Tibial nerve (tissue), 4 donors: ENCODE data around the gene ARSD. TPM values are rescaled to one million over a fixed set of nuclear protein-coding genes. Genes with fewer than 3 reads are reported as not detected.
A peak's percentile ranks its signal among the peaks of the same experiment; 100 is the strongest.
"Not testable (repeated sequence)": the region's sequence is repeated elsewhere in the genome, so short reads cannot be mapped to it uniquely, and the experiment has no call there.

Experiments used
- DNase-seq, 2 donors: peaks; one replicate each; pipeline ENCODE4 v3.0.0-alpha.2; 2019; ENCODE audit warnings: low spot score in 2 of 2
- H3K27ac ChIP-seq, 4 donors: fragments of 200-600 bp; sonication (generic) in 3 of 4; one replicate each; pipeline ENCODE4 v1.5.1; 2017 to 2019; ENCODE audit warnings: mild to moderate bottlenecking in 1 of 4
- H3K27me3 ChIP-seq, 2 donors: fragments of 200-600 bp; sonication (generic) in 1 of 2; one replicate each; pipeline versions ENCODE4 v1.5.1 to v1.6.0; 2017 to 2019
- H3K36me3 ChIP-seq, 3 donors: fragments of 200-600 bp; sonication (generic); one replicate each; pipeline ENCODE4 v1.5.1; 2018 to 2019
- H3K4me1 ChIP-seq, 4 donors: fragments of 200-600 bp; sonication (generic) in 3 of 4; one replicate each; pipeline ENCODE4 v1.5.1; 2017 to 2019
- H3K4me3 ChIP-seq, 4 donors: fragments of 200-600 bp; sonication (generic) in 3 of 4; one replicate each; pipeline ENCODE4 v1.5.1; 2017 to 2019; ENCODE audit warnings: mild to moderate bottlenecking in 1 of 4, moderate library complexity in 1 of 4
- H3K9me3 ChIP-seq, 4 donors: fragments of 200-600 bp; sonication (generic) in 3 of 4; one replicate each; pipeline ENCODE4 v1.5.1; 2017 to 2019
- CTCF ChIP-seq, 5 experiments: fragments of 200-600 bp in 3 of 5; fragments of 450-650 bp in 2 of 5; sonication (generic) in 3 of 5; IDR thresholded peaks; one replicate each; pipeline ENCODE4 v1.5.1; 2016 to 2019; ENCODE audit warnings: antibody characterized with exemption in 5 of 5, mild to moderate bottlenecking in 3 of 5, moderate library complexity in 2 of 5
- EP300 ChIP-seq, 2 donors: sonication (generic); formaldehyde crosslinking; IDR thresholded peaks; one replicate each; pipeline ENCODE4 v1.6.1; 2017; ENCODE audit warnings: antibody characterized with exemption in 2 of 2, mild to moderate bottlenecking in 1 of 2
- POLR2A ChIP-seq, 2 donors: fragments of 450-650 bp; IDR thresholded peaks; one replicate each; pipeline ENCODE4 v1.6.1; 2017; ENCODE audit warnings: antibody characterized with exemption in 2 of 2, mild to moderate bottlenecking in 2 of 2, moderate library complexity in 2 of 2
- WGBS, 2 donors: methylation state at CpG; one replicate each; pipeline ENCODE4 v1.1.5; 2018; 5-methylcytosine and 5-hydroxymethylcytosine counted together
- total RNA-seq, 4 donors: library from RNA; depleted of rRNA; stranded (reverse); fragments of >200 nt; gene quantifications; one replicate each; pipeline ENCODE4 v1.1.0, GENCODE V29; 2016

The ARSD gene
- total RNA-seq, 4 donors from 2014 or later: 17.1 to 28.6 (median 26.0) TPM

GRCh38 chrX:2931155-2931554 lies 2.0 kb upstream of the ARSD start:
- WGBS, 2 donors: 91% methylated on average over 2 of the region's 2 CpGs
- no peak for DNase-seq
- H3K27ac ChIP-seq: no peak overlapping the region
- peaks cover 0 to 12% (median 0%) of the 10 kb centered on the region in 4 donors for H3K9me3 ChIP-seq
- H3K27me3 ChIP-seq: no peaks in the 10 kb centered on the region
- H3K4me1 ChIP-seq: no peaks in the 10 kb centered on the region
- TF ChIP-seq CTCF (IDR thresholded peaks at IDR 0.05) (no peak), EP300 (IDR thresholded peaks at IDR 0.05) (no peak), POLR2A (IDR thresholded peaks at IDR 0.05) (no peak)
- H3K36me3 ChIP-seq: no peaks in the 10 kb centered on the region
- no peak overlapping the region for H3K4me3 ChIP-seq

- Histone ChIP-seq H3K4me3 (peak overlapping the region; percentile 59 to 73 (median 65)), H3K9me3 (peaks cover 0 to 12% (median 0%) of the 10 kb centered on the region in 4 donors), H3K4me1 (no peaks in the 10 kb centered on the region), H3K27ac (peak overlapping the region; percentile 82 to 98 (median 95)), H3K27me3 (no peaks in the 10 kb centered on the region), H3K36me3 (peaks cover 0 to 10% (median 0%) of the 10 kb centered on the region in 3 donors)
- TF ChIP-seq EP300 (IDR thresholded peaks at IDR 0.05): no peak
- peak in 1 of 2 donors; percentile 1 for TF ChIP-seq POLR2A (IDR thresholded peaks at IDR 0.05)
- DNase-seq: peak; percentile 10 to 19
- 3% methylated on average over 12 to 21 of the region's 27 CpGs for WGBS, 2 donors
Observed at GRCh38 chrX:2928191-2928582, 952 bp downstream of the ARSD start.

- Histone ChIP-seq H3K9me3 (peaks cover 0 to 12% (median 0%) of the 10 kb centered on the region in 4 donors), H3K36me3 (peaks cover 0 to 14% (median 0%) of the 10 kb centered on the region in 3 donors), H3K4me3 (no peak overlapping the region), H3K27ac (peak overlapping the region in 1 of 4 donors; percentile 96), H3K27me3 (no peaks in the 10 kb centered on the region), H3K4me1 (no peaks in the 10 kb centered on the region)
- DNase-seq: no peak
- WGBS, 2 donors: 92 to 97% methylated on average over 12 to 15 of the region's 15 CpGs
- TF ChIP-seq EP300 (IDR thresholded peaks at IDR 0.05) (no peak), CTCF (IDR thresholded peaks at IDR 0.05) (no peak), POLR2A (IDR thresholded peaks at IDR 0.05) (no peak)
Observed at GRCh38 chrX:2926664-2927275, 2.4 kb downstream of the ARSD start.

- not testable (repeated sequence) for H3K27me3 ChIP-seq, H3K4me3 ChIP-seq, H3K9me3 ChIP-seq, H3K27ac ChIP-seq, DNase-seq, H3K4me1 ChIP-seq
- WGBS, 2 donors: 74 to 80% methylated on average over 3 to 4 of the region's 4 CpGs
- peaks cover 0 to 14% (median 0%) of the 10 kb centered on the region in 3 donors for H3K36me3 ChIP-seq
Observed at GRCh38 chrX:2926255-2926654, 2.9 kb downstream of the ARSD start.

GRCh38 chrX:2924151-2924550 lies 5.0 kb downstream of the ARSD start:
- Histone ChIP-seq H3K4me3 (no peak overlapping the region), H3K36me3 (peaks cover 0 to 29% (median 0%) of the 10 kb centered on the region in 3 donors), H3K27me3 (no peaks in the 10 kb centered on the region), H3K27ac (no peak overlapping the region), H3K9me3 (no peaks in the 10 kb centered on the region), H3K4me1 (no peaks in the 10 kb centered on the region)
- DNase-seq: no peak
- no peak for TF ChIP-seq EP300 (IDR thresholded peaks at IDR 0.05)
- no peak for TF ChIP-seq CTCF (IDR thresholded peaks at IDR 0.05)
- TF ChIP-seq POLR2A (IDR thresholded peaks at IDR 0.05): no peak
- 89 to 98% methylated on average over 6 to 9 of the region's 9 CpGs for WGBS, 2 donors

- Histone ChIP-seq H3K36me3 (peaks cover 0 to 42% (median 0%) of the 10 kb centered on the region in 3 donors), H3K4me3 (no peak overlapping the region), H3K27me3 (no peaks in the 10 kb centered on the region), H3K27ac (no peak overlapping the region), H3K4me1 (no peaks in the 10 kb centered on the region), H3K9me3 (no peaks in the 10 kb centered on the region)
- no peak for DNase-seq
- WGBS, 2 donors: 93 to 99% methylated on average over 9 of the region's 9 CpGs
- no peak for TF ChIP-seq EP300 (IDR thresholded peaks at IDR 0.05)
- no peak for TF ChIP-seq POLR2A (IDR thresholded peaks at IDR 0.05)
Observed at GRCh38 chrX:2921750-2922149, 7.4 kb downstream of the ARSD start.
